ENCODE results near the gene WDR49.

GRCh38 chr3:167700926-167701325 lies 47.2 kb upstream of the WDR49 start:
- no peak for TF ChIP-seq SUZ12 (IDR thresholded peaks at IDR 0.05; ENCODE audit: extremely low read depth, insufficient read depth, insufficient read length)
- no peak for TF ChIP-seq ZNF274 (IDR thresholded peaks at IDR 0.05; ENCODE audit: low read depth, low read length)
- TF ChIP-seq YY1 (IDR thresholded peaks at IDR 0.05; ENCODE audit: insufficient read depth, insufficient read length), result no peak
